GM23338 (cell line): Measurements from ENCODE around the gene APOM.

Experiments used
- POLR2AphosphoS5 ChIP-seq: IDR thresholded peaks from 2 replicates; pipeline ENCODE4 v1.6.1; 2016; ENCODE audit warnings: antibody characterized with exemption, low read depth
- TF ChIP-seq, protein P1 (sequence below): IDR thresholded peaks from 2 replicates; pipeline ENCODE4 v1.6.1; 2016; ENCODE audit warnings: antibody characterized with exemption

- TF ChIP-seq POLR2AphosphoS5, result peak; percentile 12; the same call in 1 of the 2 replicates
- TF ChIP-seq, protein P1, sequence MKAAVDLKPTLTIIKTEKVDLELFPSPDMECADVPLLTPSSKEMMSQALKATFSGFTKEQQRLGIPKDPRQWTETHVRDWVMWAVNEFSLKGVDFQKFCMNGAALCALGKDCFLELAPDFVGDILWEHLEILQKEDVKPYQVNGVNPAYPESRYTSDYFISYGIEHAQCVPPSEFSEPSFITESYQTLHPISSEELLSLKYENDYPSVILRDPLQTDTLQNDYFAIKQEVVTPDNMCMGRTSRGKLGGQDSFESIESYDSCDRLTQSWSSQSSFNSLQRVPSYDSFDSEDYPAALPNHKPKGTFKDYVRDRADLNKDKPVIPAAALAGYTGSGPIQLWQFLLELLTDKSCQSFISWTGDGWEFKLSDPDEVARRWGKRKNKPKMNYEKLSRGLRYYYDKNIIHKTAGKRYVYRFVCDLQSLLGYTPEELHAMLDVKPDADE, result no peak; the same call in 1 of the 2 replicates
Observed at GRCh38 chr6:31651602-31652191, 4.0 kb upstream of the APOM start.
